Measurements from ENCODE around the gene TMBIM6.

The TMBIM6 gene

GRCh38 chr12:49740930-49741881, at the start of gene TMBIM6 (continued):
- TF ChIP-seq ZNF660 (tag by site-specific recombination; IDR thresholded peaks at IDR 0.05) (peak; percentile 70), ZBTB26 (tag by site-specific recombination; optimal IDR thresholded peaks at IDR 0.05) (peak; percentile 47), SP7 (tag by site-specific recombination; IDR thresholded peaks at IDR 0.05) (peak; percentile 87), ZNF76 (tag by site-specific recombination; IDR thresholded peaks at IDR 0.05; ENCODE audit: borderline replicate concordance, low read depth) (peak; percentile 79), ZFP3 (tag by site-specific recombination; IDR thresholded peaks at IDR 0.05; ENCODE audit: low read depth) (no peak), ZNF692 (tag by site-specific recombination; IDR thresholded peaks at IDR 0.05) (peak; percentile 60; the same call in 1 of the 2 replicates), IKZF3 (tag by site-specific recombination; IDR thresholded peaks at IDR 0.05) (0 out of 2 replicates have a peak, but pooled peaks have one; percentile 8), ZNF398 (tag by site-specific recombination; IDR thresholded peaks at IDR 0.05) (no peak), ZFP37 (tag by site-specific recombination; IDR thresholded peaks at IDR 0.05) (peak; percentile 42; the same call in 1 of the 2 replicates), ZNF211 (tag by site-specific recombination; IDR thresholded peaks at IDR 0.05; ENCODE audit: low read depth) (no peak), ZNF670 (tag by site-specific recombination; IDR thresholded peaks at IDR 0.05; ENCODE audit: low read depth) (no peak), ZFP69B (tag by site-specific recombination; IDR thresholded peaks at IDR 0.05) (peak; percentile 57), PBX3 (CRISPR knock-in tag; IDR thresholded peaks at IDR 0.05) (peak; percentile 48; the same call in 1 of the 2 replicates), OVOL3 (tag by site-specific recombination; IDR thresholded peaks at IDR 0.05) (no peak), ZNF248 (tag by site-specific recombination; IDR thresholded peaks at IDR 0.05) (no peak), KLF10 (tag by site-specific recombination; IDR thresholded peaks at IDR 0.05) (peak; percentile 50; the same call in 1 of the 2 replicates), ZFHX2 (tag by site-specific recombination; conservative IDR thresholded peaks at IDR 0.05) (peak; percentile 76), SETDB1 (IDR thresholded peaks at IDR 0.05; ENCODE audit: insufficient read length, low read length) (no peak), ZNF184 (tag by site-specific recombination; IDR thresholded peaks at IDR 0.05) (no peak), ZNF394 (tag by site-specific recombination; IDR thresholded peaks at IDR 0.05; ENCODE audit: borderline replicate concordance) (peak; percentile 52; the same call in 1 of the 2 replicates), ZNF580 (tag by site-specific recombination; IDR thresholded peaks at IDR 0.05) (peak; percentile 82), SCRT1 (tag by site-specific recombination; IDR thresholded peaks at IDR 0.05; ENCODE audit: borderline replicate concordance) (no peak), ZNF501 (tag by site-specific recombination; IDR thresholded peaks at IDR 0.05) (peak; percentile 87), ZBTB48 (tag by site-specific recombination; IDR thresholded peaks at IDR 0.05) (peak; percentile 47; the same call in 1 of the 2 replicates), ZNF362 (tag by site-specific recombination; IDR thresholded peaks at IDR 0.05) (no peak), BCL11A (tag by site-specific recombination; IDR thresholded peaks at IDR 0.05; ENCODE audit: low read depth) (0 out of 2 replicates have a peak, but pooled peaks have one; percentile 40), ZNF843 (tag by site-specific recombination; IDR thresholded peaks at IDR 0.05) (peak; percentile 29; the same call in 1 of the 2 replicates), EGR2 (tag by site-specific recombination; IDR thresholded peaks at IDR 0.05; ENCODE audit: low read depth) (0 out of 2 replicates have a peak, but pooled peaks have one; percentile 40), KLF17 (tag by site-specific recombination; IDR thresholded peaks at IDR 0.05) (peak; percentile 88)
